B cell (primary cell): Measurements from ENCODE around the gene DOCK1.

Experiments used
- EZH2 ChIP-seq: IDR thresholded peaks from 2 replicates; pipeline ENCODE4 v1.6.1; 2012; ENCODE audit warnings: borderline replicate concordance, low read depth, mild to moderate bottlenecking, moderate library complexity, low read length; ENCODE audit not compliant: insufficient read depth, poor library complexity, severe bottlenecking
- TF ChIP-seq, protein P1 (sequence below): fragments of 200-600 bp; IDR thresholded peaks from one replicate; pipeline ENCODE4 v1.8.0; 2022; ENCODE audit warnings: antibody characterized with exemption, mild to moderate bottlenecking

DNA sequence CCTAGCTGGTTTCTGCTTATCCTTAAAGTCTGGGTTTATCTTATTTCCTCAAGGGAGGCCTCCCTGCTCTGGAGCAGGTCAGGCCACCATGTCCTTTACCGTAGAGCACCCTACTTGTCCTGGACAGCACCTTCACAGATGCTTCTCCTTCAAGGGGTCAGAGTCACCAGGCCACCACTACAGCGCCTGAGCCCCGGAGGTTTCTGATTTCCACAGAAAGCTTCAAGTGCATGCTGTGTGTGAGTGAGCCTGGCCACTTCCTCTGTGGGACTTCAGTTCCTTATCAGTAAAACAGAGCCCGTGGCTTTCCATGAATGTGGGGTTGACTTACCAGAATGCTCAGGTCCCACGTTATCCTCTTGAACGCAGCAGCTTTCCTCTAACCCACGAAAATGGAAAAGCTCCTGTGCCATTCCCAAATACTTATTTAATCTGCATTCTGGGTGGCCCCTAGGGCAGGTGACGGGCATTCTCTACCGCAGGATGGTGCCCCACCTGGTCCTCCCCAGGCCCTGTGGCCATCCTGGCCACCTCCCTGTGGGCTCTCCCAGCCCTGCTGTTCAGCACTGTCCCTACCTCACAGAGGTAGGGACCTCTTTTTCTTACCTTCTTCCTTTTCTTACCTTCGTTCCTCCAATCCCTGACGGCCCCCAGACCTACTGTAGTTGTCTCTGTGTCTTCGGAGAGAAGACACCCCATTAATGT lies 1.4 kb upstream of the DOCK1 start:
- TF ChIP-seq, protein P1, sequence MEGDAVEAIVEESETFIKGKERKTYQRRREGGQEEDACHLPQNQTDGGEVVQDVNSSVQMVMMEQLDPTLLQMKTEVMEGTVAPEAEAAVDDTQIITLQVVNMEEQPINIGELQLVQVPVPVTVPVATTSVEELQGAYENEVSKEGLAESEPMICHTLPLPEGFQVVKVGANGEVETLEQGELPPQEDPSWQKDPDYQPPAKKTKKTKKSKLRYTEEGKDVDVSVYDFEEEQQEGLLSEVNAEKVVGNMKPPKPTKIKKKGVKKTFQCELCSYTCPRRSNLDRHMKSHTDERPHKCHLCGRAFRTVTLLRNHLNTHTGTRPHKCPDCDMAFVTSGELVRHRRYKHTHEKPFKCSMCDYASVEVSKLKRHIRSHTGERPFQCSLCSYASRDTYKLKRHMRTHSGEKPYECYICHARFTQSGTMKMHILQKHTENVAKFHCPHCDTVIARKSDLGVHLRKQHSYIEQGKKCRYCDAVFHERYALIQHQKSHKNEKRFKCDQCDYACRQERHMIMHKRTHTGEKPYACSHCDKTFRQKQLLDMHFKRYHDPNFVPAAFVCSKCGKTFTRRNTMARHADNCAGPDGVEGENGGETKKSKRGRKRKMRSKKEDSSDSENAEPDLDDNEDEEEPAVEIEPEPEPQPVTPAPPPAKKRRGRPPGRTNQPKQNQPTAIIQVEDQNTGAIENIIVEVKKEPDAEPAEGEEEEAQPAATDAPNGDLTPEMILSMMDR: no peak
- TF ChIP-seq EZH2: no peak
